Activated CD4-positive, alpha-beta T cell treated with anti-CD3 and anti-CD28 coated beads for 24 hours (primary cell): ENCODE measurements around the gene EMC8.

Experiments used
- DNase-seq, 2 donors: peaks; one replicate each; pipeline ENCODE4 v3.0.0-alpha.2; 2020; ENCODE audit warnings: low read depth in 2 of 2

The EMC8 gene

GRCh38 chr16:85784813-85785212 is 14.5 kb downstream of the EMC8 start:
- no peak for DNase-seq

GRCh38 chr16:85783441-85783840 is 15.9 kb downstream of the EMC8 start:
- DNase-seq = no peak

GRCh38 chr16:85782451-85782850 is 16.9 kb downstream of the EMC8 start:
- DNase-seq = no peak

- DNase-seq = no peak
Observed at GRCh38 chr16:85781695-85782370, 17.5 kb downstream of the EMC8 start.

GRCh38 chr16:85781156-85781555 is 18.2 kb downstream of the EMC8 start:
- DNase-seq = no peak

- no peak for DNase-seq
Observed at GRCh38 chr16:85780281-85780680, 19.1 kb downstream of the EMC8 start.

GRCh38 chr16:85778873-85779272 is 20.5 kb downstream of the EMC8 start:
- no peak for DNase-seq

GRCh38 chr16:85777583-85778310 is 21.6 kb downstream of the EMC8 start:
- DNase-seq = no peak

- no peak for DNase-seq
Observed at GRCh38 chr16:85774811-85775210, 24.5 kb downstream of the EMC8 start.

- DNase-seq = no peak
Observed at GRCh38 chr16:85774136-85774535, 25.2 kb downstream of the EMC8 start.

- no peak for DNase-seq
Observed at GRCh38 chr16:85773044-85773443, 26.3 kb downstream of the EMC8 start.

- DNase-seq = no peak
Observed at GRCh38 chr16:85770741-85771140, 28.6 kb downstream of the EMC8 start.

GRCh38 chr16:85768199-85768598 is 31.1 kb downstream of the EMC8 start:
- DNase-seq = no peak

- no peak for DNase-seq
Observed at GRCh38 chr16:85767531-85767930, 31.8 kb downstream of the EMC8 start.

GRCh38 chr16:85765767-85766166 is 33.6 kb downstream of the EMC8 start:
- no peak for DNase-seq

GRCh38 chr16:85765211-85765610 is 34.1 kb downstream of the EMC8 start:
- no peak for DNase-seq

- DNase-seq = no peak
Observed at GRCh38 chr16:85763616-85764015, 35.7 kb downstream of the EMC8 start.

GRCh38 chr16:85762970-85763369 is 36.4 kb downstream of the EMC8 start:
- DNase-seq = no peak

GRCh38 chr16:85761861-85762260 is 37.5 kb downstream of the EMC8 start:
- no peak for DNase-seq

- no peak for DNase-seq
Observed at GRCh38 chr16:85759631-85760419, 39.5 kb downstream of the EMC8 start.

GRCh38 chr16:85759136-85759535 is 40.2 kb downstream of the EMC8 start:
- DNase-seq = no peak

- no peak for DNase-seq
Observed at GRCh38 chr16:85757341-85757822, 42.0 kb downstream of the EMC8 start.
